ENCODE measurements around the gene ZDHHC8.

ZDHHC8 gene

DNA sequence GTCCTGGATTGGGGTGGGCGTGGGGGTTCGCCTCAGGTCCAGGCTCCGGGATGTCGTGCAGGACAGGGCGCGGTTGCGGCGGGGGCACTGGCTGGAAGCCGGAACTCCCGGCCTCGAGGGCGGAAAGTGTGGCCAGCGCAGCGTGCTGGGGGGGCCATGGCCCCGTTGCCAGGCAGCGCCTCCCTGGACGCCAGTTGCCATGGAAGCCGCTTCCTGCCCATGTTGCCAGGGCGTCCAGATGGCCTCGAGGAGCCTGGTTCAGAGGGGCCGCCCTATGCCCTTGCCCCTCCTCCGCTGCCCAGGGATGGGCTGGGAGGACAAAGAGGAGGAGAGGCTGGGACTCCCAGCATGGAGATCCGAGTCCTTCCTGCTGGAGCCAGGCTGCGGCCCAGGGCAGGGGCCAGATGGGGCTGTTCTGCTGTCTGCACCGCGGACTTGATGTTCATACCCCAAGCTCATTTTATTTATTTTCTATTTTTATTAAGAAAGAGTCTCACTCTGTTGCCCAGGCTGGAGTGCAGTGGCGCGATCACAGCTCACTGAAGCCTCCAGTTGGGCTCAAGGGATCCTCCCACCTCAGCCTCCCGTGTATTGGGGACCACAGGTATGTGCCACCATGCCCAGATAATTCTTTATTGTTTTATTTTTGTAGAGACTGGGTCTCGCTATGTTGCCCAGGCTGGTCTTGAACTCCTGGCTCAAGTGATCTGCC is 23.9 kb downstream of the ZDHHC8 start:
- Histone ChIP-seq H3K27ac (replicated peaks) (no peak overlapping the region), H3K4me3 (replicated peaks; ENCODE audit: insufficient read depth, low read length) (no peak overlapping the region), H3K27me3 (ENCODE audit: insufficient read depth, poor library complexity, severe bottlenecking) (peaks cover 7% of the 10 kb centered on the region)
- peak; percentile 29 to 41 for DNase-seq (ENCODE audit: low read depth in 1 of 2, low spot score in 1 of 2)
- TF ChIP-seq CTCF (IDR thresholded peaks at IDR 0.05; ENCODE audit: insufficient read depth, low read length) (no peak), POLR2AphosphoS5 (IDR thresholded peaks at IDR 0.05; ENCODE audit: low read depth) (no peak), REST (IDR thresholded peaks at IDR 0.05; ENCODE audit: insufficient replicate concordance, low read depth) (no peak), SPI1 (IDR thresholded peaks at IDR 0.05; ENCODE audit: borderline replicate concordance, low read depth) (no peak), GABPA (IDR thresholded peaks at IDR 0.05; ENCODE audit: low read depth) (no peak)

DNA sequence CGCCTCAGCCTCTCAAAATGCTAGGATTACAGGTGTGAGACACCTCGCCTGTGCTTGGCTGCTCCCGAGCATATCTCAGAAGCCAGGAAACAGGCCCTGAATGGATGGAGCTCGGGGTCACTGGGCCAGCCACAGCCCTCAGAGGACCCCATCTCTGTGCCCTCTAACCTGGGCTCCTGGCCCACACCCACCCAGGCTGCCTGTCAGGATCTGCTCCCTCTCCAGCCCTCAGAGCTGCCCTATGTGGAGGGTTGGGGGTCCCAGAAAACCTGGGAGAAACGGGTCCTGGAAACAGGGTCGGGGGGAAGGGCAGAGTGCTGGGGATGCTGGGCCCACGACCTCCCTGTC is 24.4 kb downstream of the ZDHHC8 start:
- DNase-seq (ENCODE audit: low read depth in 1 of 2, low spot score in 1 of 2), result no peak
- H3K27ac ChIP-seq (replicated peaks), result no peak overlapping the region
- peaks cover 7% of the 10 kb centered on the region for H3K27me3 ChIP-seq (ENCODE audit: insufficient read depth, poor library complexity, severe bottlenecking)
- H3K4me3 ChIP-seq (replicated peaks; ENCODE audit: insufficient read depth, low read length), result no peak overlapping the region
- no peak for TF ChIP-seq CTCF (IDR thresholded peaks at IDR 0.05; ENCODE audit: insufficient read depth, low read length)
- no peak for TF ChIP-seq REST (IDR thresholded peaks at IDR 0.05; ENCODE audit: insufficient replicate concordance, low read depth)
- TF ChIP-seq SPI1 (IDR thresholded peaks at IDR 0.05; ENCODE audit: borderline replicate concordance, low read depth), result no peak
- no peak for TF ChIP-seq GABPA (IDR thresholded peaks at IDR 0.05; ENCODE audit: low read depth)
- no peak for TF ChIP-seq POLR2AphosphoS5 (IDR thresholded peaks at IDR 0.05; ENCODE audit: low read depth)

DNA sequence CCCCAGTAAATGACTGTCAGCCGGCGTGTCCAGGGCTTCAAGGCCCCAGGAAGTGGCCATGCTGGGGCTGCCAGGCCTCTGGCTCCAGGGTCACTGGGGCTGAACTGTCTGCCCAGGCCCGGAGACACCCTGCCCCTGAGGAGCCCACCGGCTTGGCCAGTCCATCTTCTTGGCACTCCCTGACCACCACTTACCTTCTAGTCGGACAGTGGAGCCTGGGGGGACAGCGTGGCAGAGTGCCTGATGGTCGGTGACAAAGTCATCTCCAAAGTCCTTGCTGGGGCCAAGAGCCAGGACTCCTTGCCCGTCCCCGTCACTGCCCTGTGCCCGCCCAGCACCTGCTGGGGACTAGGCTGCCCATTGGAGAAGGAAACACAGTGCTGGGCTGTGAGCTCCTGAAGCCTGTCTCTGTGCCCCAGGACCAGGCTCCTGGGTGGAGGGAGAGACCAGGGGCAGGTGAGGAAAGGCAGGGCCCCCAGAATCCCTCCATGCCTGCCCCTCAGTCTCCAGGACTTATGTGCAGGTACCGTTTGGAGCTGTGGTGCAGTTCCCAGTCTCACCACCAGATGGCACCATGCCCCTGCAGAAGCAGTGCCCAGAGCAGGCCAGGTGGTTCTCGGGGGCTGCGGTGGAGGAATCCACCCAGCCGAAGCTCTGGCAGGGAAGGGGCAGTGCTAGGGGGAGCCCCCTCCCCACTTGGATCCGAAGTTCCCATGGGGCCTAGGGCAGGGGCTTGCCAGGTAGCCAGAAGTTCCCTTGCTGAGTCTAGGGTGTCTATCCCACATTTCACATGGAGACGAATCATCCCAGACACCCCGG is 25.2 kb downstream of the ZDHHC8 start:
- peaks cover 7% of the 10 kb centered on the region for H3K27me3 ChIP-seq (ENCODE audit: insufficient read depth, poor library complexity, severe bottlenecking)
- peak; percentile 38 to 65 for DNase-seq (ENCODE audit: low read depth in 1 of 2, low spot score in 1 of 2)
- H3K27ac ChIP-seq (replicated peaks), result no peak overlapping the region
- no peak overlapping the region for H3K4me3 ChIP-seq (replicated peaks; ENCODE audit: insufficient read depth, low read length)
- no peak for TF ChIP-seq GABPA (IDR thresholded peaks at IDR 0.05; ENCODE audit: low read depth)
- TF ChIP-seq REST (IDR thresholded peaks at IDR 0.05; ENCODE audit: insufficient replicate concordance, low read depth), result no peak
- no peak for TF ChIP-seq SPI1 (IDR thresholded peaks at IDR 0.05; ENCODE audit: borderline replicate concordance, low read depth)
- peak; percentile 97 for TF ChIP-seq CTCF (IDR thresholded peaks at IDR 0.05; ENCODE audit: insufficient read depth, low read length)

Data from HL-60 (cell line).